Measurements from ENCODE around the gene PLEKHG5. TPM values are rescaled to one million over a fixed set of nuclear protein-coding genes. Genes with fewer than 3 reads are reported as not detected.
"Not testable (repeated sequence)": the region's sequence is repeated elsewhere in the genome, so short reads cannot be mapped to it uniquely, and the experiment has no call there.

Gene PLEKHG5
- total RNA-seq, 4 donors from 2014 or later: 2.6 to 23.7 (median 8.2) TPM

DNA sequence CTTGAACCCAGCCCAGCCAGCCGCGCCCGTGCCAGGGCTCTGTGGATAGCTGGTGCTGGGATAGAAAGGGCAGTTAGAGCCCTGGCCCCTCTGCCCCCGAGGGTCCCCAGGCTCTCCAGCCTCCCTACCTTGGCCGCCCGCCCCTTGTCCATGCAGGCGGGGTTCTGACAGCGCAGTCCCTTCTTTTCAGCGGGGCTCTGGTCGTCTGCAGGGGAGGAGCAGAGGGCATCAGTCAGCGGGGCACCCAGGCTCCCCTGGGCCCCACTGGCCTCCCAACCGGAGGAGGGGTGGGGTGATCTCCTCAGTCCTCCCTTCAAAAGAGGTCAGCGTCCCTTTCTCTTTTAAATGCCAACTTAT, 4.9 kb upstream of the PLEKHG5 start:
- TF ChIP-seq, protein P1, sequence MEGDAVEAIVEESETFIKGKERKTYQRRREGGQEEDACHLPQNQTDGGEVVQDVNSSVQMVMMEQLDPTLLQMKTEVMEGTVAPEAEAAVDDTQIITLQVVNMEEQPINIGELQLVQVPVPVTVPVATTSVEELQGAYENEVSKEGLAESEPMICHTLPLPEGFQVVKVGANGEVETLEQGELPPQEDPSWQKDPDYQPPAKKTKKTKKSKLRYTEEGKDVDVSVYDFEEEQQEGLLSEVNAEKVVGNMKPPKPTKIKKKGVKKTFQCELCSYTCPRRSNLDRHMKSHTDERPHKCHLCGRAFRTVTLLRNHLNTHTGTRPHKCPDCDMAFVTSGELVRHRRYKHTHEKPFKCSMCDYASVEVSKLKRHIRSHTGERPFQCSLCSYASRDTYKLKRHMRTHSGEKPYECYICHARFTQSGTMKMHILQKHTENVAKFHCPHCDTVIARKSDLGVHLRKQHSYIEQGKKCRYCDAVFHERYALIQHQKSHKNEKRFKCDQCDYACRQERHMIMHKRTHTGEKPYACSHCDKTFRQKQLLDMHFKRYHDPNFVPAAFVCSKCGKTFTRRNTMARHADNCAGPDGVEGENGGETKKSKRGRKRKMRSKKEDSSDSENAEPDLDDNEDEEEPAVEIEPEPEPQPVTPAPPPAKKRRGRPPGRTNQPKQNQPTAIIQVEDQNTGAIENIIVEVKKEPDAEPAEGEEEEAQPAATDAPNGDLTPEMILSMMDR (IDR thresholded peaks at IDR 0.05): no peak
- no peak for TF ChIP-seq POLR2A (IDR thresholded peaks at IDR 0.05)
- no peak overlapping the region for H3K27ac ChIP-seq
- H3K27me3 ChIP-seq: no peaks in the 10 kb centered on the region
- no peak for DNase-seq
- intact Hi-C loops (cut with DNase I; ENCODE audit: low total_unique reads): loop anchor here (10.0 kb wide), 1 partner anchor 148 kb away; no protein-coding TSS in a partner anchor
- H3K4me1 ChIP-seq: peaks cover 0 to 5% of the 10 kb centered on the region in 2 donors
- H3K9me3 ChIP-seq: no peaks in the 10 kb centered on the region
- peak overlapping the region; percentile 44 to 50 for H3K4me3 ChIP-seq
- no peaks in the 10 kb centered on the region for H3K36me3 ChIP-seq

DNA sequence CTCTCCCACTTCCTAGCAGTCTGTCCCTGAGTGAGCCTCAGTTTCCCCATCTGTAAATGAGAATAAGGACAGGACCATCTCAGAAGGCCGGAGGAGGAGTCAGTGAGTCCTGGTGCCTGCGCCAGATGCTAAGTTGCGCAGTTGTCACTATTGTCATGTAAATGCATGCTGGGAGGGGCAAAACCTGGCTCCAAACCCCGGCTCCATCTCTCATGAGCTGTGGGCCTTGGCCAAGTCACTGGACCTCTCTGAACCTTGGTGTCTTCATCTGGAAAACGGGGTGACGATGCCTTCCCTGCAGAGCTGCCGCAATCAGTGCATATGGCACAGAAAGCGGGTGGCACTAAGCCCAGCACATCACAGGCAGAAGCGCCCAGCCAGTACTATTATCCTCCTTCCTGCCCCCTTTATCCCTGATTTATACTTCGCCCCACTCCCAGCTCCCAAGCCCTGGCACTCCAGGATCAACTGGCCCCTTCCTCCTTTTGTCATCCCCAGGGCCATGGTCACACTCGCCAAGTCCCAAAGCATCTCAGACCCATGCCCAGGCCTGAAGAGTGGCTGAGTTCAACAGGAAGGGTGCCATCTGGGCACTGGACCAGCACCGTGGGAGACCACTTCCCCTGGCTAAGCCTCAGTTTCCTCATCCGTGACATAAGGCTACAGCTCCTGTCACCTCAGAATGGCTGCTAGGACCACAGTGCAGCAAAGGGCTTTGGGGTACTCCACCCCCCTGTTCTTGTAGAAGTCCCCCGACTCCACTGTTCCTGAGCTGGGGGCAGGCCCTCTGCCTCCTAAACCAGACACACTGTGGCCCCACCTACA, 4.3 kb upstream of the PLEKHG5 start:
- Histone ChIP-seq H3K36me3 (no peaks in the 10 kb centered on the region), H3K27me3 (no peaks in the 10 kb centered on the region), H3K27ac (no peak overlapping the region), H3K4me3 (no peak overlapping the region), H3K4me1 (peaks cover 0 to 5% of the 10 kb centered on the region in 2 donors), H3K9me3 (no peaks in the 10 kb centered on the region)
- intact Hi-C loops (cut with DNase I; ENCODE audit: low total_unique reads): loop anchor here (10.0 kb wide), 1 partner anchor 149 kb away; no protein-coding TSS in a partner anchor
- DNase-seq: no peak
- TF ChIP-seq, protein P1 (IDR thresholded peaks at IDR 0.05): no peak
- TF ChIP-seq POLR2A (IDR thresholded peaks at IDR 0.05): no peak

DNA sequence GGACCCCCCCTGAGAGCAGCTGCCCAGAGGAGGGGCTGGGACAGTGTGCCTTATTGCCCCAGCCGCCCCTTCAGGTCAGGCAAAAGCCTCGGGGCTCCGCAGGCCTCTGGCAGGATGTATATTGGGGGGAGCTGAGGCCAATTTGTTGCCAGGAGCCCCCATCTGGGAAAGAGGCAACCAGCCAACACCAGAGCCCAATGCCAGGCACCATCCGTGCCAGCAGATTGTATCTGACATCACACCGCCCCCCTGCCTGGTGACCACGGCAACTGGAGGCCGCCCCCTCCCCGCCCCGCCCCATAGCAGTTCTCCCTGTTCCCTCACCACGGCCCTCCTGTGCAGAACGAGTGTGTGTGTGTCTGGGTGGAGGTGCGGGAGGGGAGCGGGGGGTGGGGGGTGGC, 3.6 kb upstream of the PLEKHG5 start:
- Histone ChIP-seq H3K4me1 (peaks cover 0 to 7% of the 10 kb centered on the region in 2 donors), H3K27ac (no peak overlapping the region), H3K9me3 (no peaks in the 10 kb centered on the region), H3K27me3 (no peaks in the 10 kb centered on the region), H3K4me3 (no peak overlapping the region), H3K36me3 (no peaks in the 10 kb centered on the region)
- no peak for TF ChIP-seq POLR2A (IDR thresholded peaks at IDR 0.05)
- TF ChIP-seq, protein P1 (IDR thresholded peaks at IDR 0.05): no peak
- intact Hi-C loops (cut with DNase I; ENCODE audit: low total_unique reads): loop anchor here (10.0 kb wide), 1 partner anchor 150 kb away; no protein-coding TSS in a partner anchor
- DNase-seq: no peak

DNA sequence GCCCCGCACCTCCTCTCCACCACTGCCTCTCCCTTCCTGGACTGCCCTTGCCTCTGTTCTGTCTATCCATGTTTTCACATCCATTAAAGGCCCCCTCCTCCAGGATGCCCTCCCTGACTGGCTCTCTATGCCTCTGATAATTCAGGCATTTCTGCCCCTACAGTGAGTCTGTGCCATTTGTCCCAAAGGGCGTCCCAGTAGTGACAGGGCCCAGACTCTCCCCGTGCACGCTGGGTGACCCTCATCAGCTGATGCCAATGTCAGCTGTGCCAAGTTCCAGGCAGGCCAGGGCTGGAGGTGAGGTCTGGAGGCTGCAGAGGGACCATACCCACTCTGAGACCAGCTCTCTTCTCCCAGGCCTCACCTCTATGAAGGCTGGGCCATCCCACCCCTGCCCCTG, 3.2 kb upstream of the PLEKHG5 start:
- Histone ChIP-seq H3K27me3 (no peaks in the 10 kb centered on the region), H3K36me3 (no peaks in the 10 kb centered on the region), H3K27ac (no peak overlapping the region), H3K4me1 (peaks cover 0 to 10% of the 10 kb centered on the region in 2 donors), H3K4me3 (no peak overlapping the region), H3K9me3 (no peaks in the 10 kb centered on the region)
- no peak for TF ChIP-seq POLR2A (IDR thresholded peaks at IDR 0.05)
- TF ChIP-seq, protein P1 (IDR thresholded peaks at IDR 0.05): no peak
- no peak for DNase-seq
- intact Hi-C loops (cut with DNase I; ENCODE audit: low total_unique reads): loop anchor here (10.0 kb wide), 1 partner anchor 150 kb away; no protein-coding TSS in a partner anchor

DNA sequence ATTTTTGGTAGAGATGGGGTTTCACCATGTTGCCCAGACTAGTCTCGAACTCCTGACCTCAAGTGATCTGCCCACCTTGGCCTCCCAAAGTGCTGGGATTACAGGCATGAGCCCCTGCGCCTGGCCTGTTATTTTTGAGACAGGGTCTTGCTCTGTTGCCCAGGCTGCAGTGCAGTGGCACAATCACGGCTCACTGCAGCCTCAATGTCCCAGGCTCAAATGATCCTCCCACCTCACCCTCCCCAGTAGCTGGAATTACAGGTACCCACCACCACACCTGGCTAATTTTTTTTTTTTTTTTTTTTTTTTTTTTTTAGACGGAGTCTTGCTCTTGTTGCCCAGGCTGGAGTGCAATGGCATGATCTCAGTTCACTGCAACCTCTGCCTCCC, 2.4 kb upstream of the PLEKHG5 start:
- H3K9me3 ChIP-seq, DNase-seq, H3K27ac ChIP-seq, H3K27me3 ChIP-seq, H3K4me1 ChIP-seq, H3K36me3 ChIP-seq, H3K4me3 ChIP-seq: not testable (repeated sequence)
- intact Hi-C loops (cut with DNase I; ENCODE audit: low total_unique reads): loop anchor here (10.0 kb wide), 1 partner anchor 151 kb away; no protein-coding TSS in a partner anchor

Data from uterus (tissue), 4 donors.